ENCODE results near the gene GSE1. TPM values are rescaled to one million over a fixed set of nuclear protein-coding genes. Genes with fewer than 3 reads are reported as not detected.

GSE1 gene
- total and polyA plus RNA-seq, 9 of the 15 experiments (the other 6 are each of a cell fraction or from before 2014, with no cell fraction given) = 12.2 to 244 (median 57.9) TPM

GRCh38 chr16:85628265-85628556 is 15.1 kb downstream of the GSE1 start:
- in situ Hi-C loops (cut with MboI) = no loop called here
- intact Hi-C loops (cut with micrococcal nuclease) = no loop called here
- WGBS (ENCODE audit: insufficient coverage, low coverage, missing lambda C conversion rate) = 93% methylated on average over 3 of the region's 5 CpGs
- Histone ChIP-seq H3K9me3 (replicated peaks; ENCODE audit: control insufficient read depth, insufficient read depth, low read depth, low read length) (peaks cover 5% of the 10 kb centered on the region; the same call in 1 of the 2 replicates), H3K4me3 (no peak overlapping the region), H4K20me1 (replicated peaks; ENCODE audit: control insufficient read depth, insufficient read depth, low read length) (peaks cover 73% of the 10 kb centered on the region), H3K79me2 (ENCODE audit: control insufficient read depth, insufficient read depth, low read length) (peaks cover 99% of the 10 kb centered on the region), H3K27ac (ENCODE audit: extremely low read depth, low read depth, low read length) (no peak overlapping the region), H3K4me2 (ENCODE audit: insufficient read depth, low read length) (no peak overlapping the region), H3K4me1 (replicated peaks in 1 of 2; ENCODE audit: control insufficient read depth in 2 of 2, insufficient read depth in 2 of 2, low read length in 2 of 2) (peaks cover 4 to 77% of the 10 kb centered on the region in 2 experiments; a peak in 2 of 5 replicates), H3K9me1 (ENCODE audit: control insufficient read depth, insufficient read depth, low read length) (peaks cover 11% of the 10 kb centered on the region), H3K36me3 (ENCODE audit: control insufficient read depth, insufficient read depth, low read length) (peaks cover 97% of the 10 kb centered on the region; the same call in 2 of the 3 replicates), H3K9ac (ENCODE audit: insufficient read depth in 1 of 2, low read depth in 2 of 2, low read length in 2 of 2) (no peak overlapping the region), H2AFZ (ENCODE audit: low read depth, low read length) (no peak overlapping the region), H3K27me3 (ENCODE audit: control insufficient read depth in 2 of 2, insufficient read depth in 2 of 2, low read length in 2 of 2) (no peaks in the 10 kb centered on the region)
- no peak for ATAC-seq
- DNase-seq (ENCODE audit: extremely low read depth in 1 of 4, low spot score in 3 of 4) = no peak
- TF ChIP-seq POLR2A (conservative IDR thresholded peaks at IDR 0.05) (0 out of 2 replicates have a peak, but pooled peaks have one; percentile 8), MYNN (IDR thresholded peaks at IDR 0.05) (no peak), MYNN (CRISPR knock-in tag; IDR thresholded peaks at IDR 0.05) (no peak), POLR2G (IDR thresholded peaks at IDR 0.05; ENCODE audit: low read depth, low read length) (peak; percentile 62), RBM22 (IDR thresholded peaks at IDR 0.05; ENCODE audit: low read depth, low read length, poor library complexity, severe bottlenecking) (peak; percentile 64)
- no TSS peak for BruUV-seq (replicated peaks)
- CTCF ChIA-PET (ENCODE audit: low intra/inter-chr PET ratio) = no interaction called here
- POLR2A ChIA-PET = interaction anchor here (0.5 to 0.8 kb wide), 3 partner anchors 12 to 411 kb away, joined by 3 read pairs; no protein-coding TSS in a partner anchor
- no peak for FAIRE-seq

GRCh38 chr16:85628645-85629044 is 15.5 kb downstream of the GSE1 start:
- intact Hi-C loops (cut with micrococcal nuclease) = no loop called here
- POLR2A ChIA-PET = interaction anchor here (0.6 kb wide), 1 partner anchor 412 kb away, joined by 3 read pairs; no protein-coding TSS in a partner anchor
- TF ChIP-seq SUPT5H (IDR thresholded peaks at IDR 0.05) (0 out of 2 replicates have a peak, but pooled peaks have one; percentile 12), SNIP1 (IDR thresholded peaks at IDR 0.05; ENCODE audit: low read depth) (no peak), SMAD2 (IDR thresholded peaks at IDR 0.05; ENCODE audit: low read depth, low read length) (no peak), CTCF (IDR thresholded peaks at IDR 0.05 in 2 of 3, conservative IDR thresholded peaks at IDR 0.05 in 1 of 3; ENCODE audit: insufficient read depth in 2 of 3, low read depth in 1 of 3, low read length in 3 of 3) (peak in 2 of 3 experiments; percentile 11; a peak in 1 of 6 replicates), POLR2A (conservative IDR thresholded peaks at IDR 0.05) (0 out of 2 replicates have a peak, but pooled peaks have one; percentile 5), BRD9 (IDR thresholded peaks at IDR 0.05; ENCODE audit: low read depth, partially characterized antibody) (no peak), ZNF695 (CRISPR knock-in tag; IDR thresholded peaks at IDR 0.05) (no peak), NCOR1 (IDR thresholded peaks at IDR 0.05) (no peak), ZBTB33 (CRISPR knock-in tag; IDR thresholded peaks at IDR 0.05) (peak; percentile 79), EP300 (IDR thresholded peaks at IDR 0.05; ENCODE audit: low read length) (no peak)

More at GRCh38 chr16:85628645-85629044, 15.5 kb downstream of the GSE1 start:
- Histone ChIP-seq H3K4me2 (ENCODE audit: insufficient read depth, low read length) (no peak overlapping the region), H3K9me3 (replicated peaks; ENCODE audit: control insufficient read depth, insufficient read depth, low read depth, low read length) (peaks cover 5% of the 10 kb centered on the region; the same call in 1 of the 2 replicates), H3K9ac (ENCODE audit: insufficient read depth in 1 of 2, low read depth in 2 of 2, low read length in 2 of 2) (no peak overlapping the region), H4K20me1 (replicated peaks; ENCODE audit: control insufficient read depth, insufficient read depth, low read length) (peaks cover 73% of the 10 kb centered on the region), H3K27me3 (ENCODE audit: control insufficient read depth in 2 of 2, insufficient read depth in 2 of 2, low read length in 2 of 2) (no peaks in the 10 kb centered on the region), H3K27ac (ENCODE audit: extremely low read depth, low read depth, low read length) (no peak overlapping the region), H3K4me1 (replicated peaks in 1 of 2; ENCODE audit: control insufficient read depth in 2 of 2, insufficient read depth in 2 of 2, low read length in 2 of 2) (peaks cover 4 to 77% of the 10 kb centered on the region in 2 experiments; a peak in 2 of 5 replicates), H3K79me2 (ENCODE audit: control insufficient read depth, insufficient read depth, low read length) (peaks cover 99% of the 10 kb centered on the region), H2AFZ (ENCODE audit: low read depth, low read length) (no peak overlapping the region), H3K9me1 (ENCODE audit: control insufficient read depth, insufficient read depth, low read length) (peaks cover 11% of the 10 kb centered on the region), H3K4me3 (no peak overlapping the region), H3K36me3 (ENCODE audit: control insufficient read depth, insufficient read depth, low read length) (peaks cover 97% of the 10 kb centered on the region; the same call in 2 of the 3 replicates)
- in situ Hi-C loops (cut with MboI) = no loop called here
- CTCF ChIA-PET (ENCODE audit: low intra/inter-chr PET ratio) = no interaction called here
- ATAC-seq (peak; percentile 28), FAIRE-seq (no peak), DNase-seq (ENCODE audit: extremely low read depth in 1 of 4, low spot score in 3 of 4) (peak in 1 of 4 experiments; percentile 41)
- BruUV-seq (replicated peaks) = no TSS peak
- WGBS (ENCODE audit: insufficient coverage, low coverage, missing lambda C conversion rate) = 88% methylated on average over 12 of the region's 14 CpGs
